ENCODE measurements around the gene CCDC127.

- no peak for TF ChIP-seq CTCF (IDR thresholded peaks at IDR 0.05; ENCODE audit: extremely low read depth in 1 of 2, insufficient read depth in 1 of 2, low read depth in 1 of 2, low read length in 2 of 2)
- no peak for TF ChIP-seq POLR2A (IDR thresholded peaks at IDR 0.05; ENCODE audit: low read depth, low read length)
- TF ChIP-seq MYC (IDR thresholded peaks at IDR 0.05; ENCODE audit: low read depth, low read length): no peak
- TF ChIP-seq, protein P1, sequence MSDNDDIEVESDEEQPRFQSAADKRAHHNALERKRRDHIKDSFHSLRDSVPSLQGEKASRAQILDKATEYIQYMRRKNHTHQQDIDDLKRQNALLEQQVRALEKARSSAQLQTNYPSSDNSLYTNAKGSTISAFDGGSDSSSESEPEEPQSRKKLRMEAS (IDR thresholded peaks at IDR 0.05; ENCODE audit: insufficient read depth, insufficient read length): no peak
- TF ChIP-seq EZH2 (IDR thresholded peaks at IDR 0.05; ENCODE audit: borderline replicate concordance, low read depth, low read length, severe bottlenecking): no peak
- TF ChIP-seq POLR2AphosphoS5 (IDR thresholded peaks at IDR 0.05; ENCODE audit: insufficient read depth, low read depth, low read length): no peak
- no peak for TF ChIP-seq JUN (IDR thresholded peaks at IDR 0.05; ENCODE audit: borderline replicate concordance, insufficient read depth, insufficient read length, low read depth)
- TF ChIP-seq GATA2 (IDR thresholded peaks at IDR 0.05; ENCODE audit: insufficient read depth, insufficient read length, low read depth, low read length): no peak
Measured at GRCh38 chr5:213803-214395, 4.1 kb downstream of the CCDC127 start.

Measured in endothelial cell of umbilical vein (primary cell).